ENCODE measurements around the gene MFN2. TPM values are rescaled to one million over a fixed set of nuclear protein-coding genes. Genes with fewer than 3 reads are reported as not detected.

MFN2 gene
- total and polyA plus RNA-seq, 9 of the 15 experiments (the other 6 are each of a cell fraction or from before 2014, with no cell fraction given): 10.5 to 158 (median 87.1) TPM

GRCh38 chr1:11934302-11935056 is 45.8 kb upstream of the MFN2 start, which contains the start of gene PLOD1 (continued):
- peak; percentile 28; the same call in 1 of the 2 replicates for TF ChIP-seq ZBTB9 (CRISPR knock-in tag; IDR thresholded peaks at IDR 0.05)
- no peak for TF ChIP-seq ERF (CRISPR knock-in tag; IDR thresholded peaks at IDR 0.05)
- no peak for TF ChIP-seq ZNF507 (tag; conservative IDR thresholded peaks at IDR 0.05)
- TF ChIP-seq ZFP91 (CRISPR knock-in tag; IDR thresholded peaks at IDR 0.05): peak; percentile 38; the same call in 1 of the 2 replicates
- TF ChIP-seq KAT8 (IDR thresholded peaks at IDR 0.05; ENCODE audit: low read depth): no peak
- TF ChIP-seq RBM15 (IDR thresholded peaks at IDR 0.05; ENCODE audit: insufficient read depth, low read length): no peak
- no peak for TF ChIP-seq TSC22D4 (tag; IDR thresholded peaks at IDR 0.05)
- no peak for TF ChIP-seq KLF13 (tag; IDR thresholded peaks at IDR 0.05; ENCODE audit: borderline replicate concordance, low read depth)
- no peak for TF ChIP-seq ILF3 (IDR thresholded peaks at IDR 0.05; ENCODE audit: borderline replicate concordance)
- TF ChIP-seq ESRRA (IDR thresholded peaks at IDR 0.05; ENCODE audit: borderline replicate concordance, low read depth): peak; percentile 47; the same call in 1 of the 2 replicates
- no peak; the same call in 1 of the 2 replicates for TF ChIP-seq CBX5 (IDR thresholded peaks at IDR 0.05; ENCODE audit: borderline replicate concordance, low read depth)
- TF ChIP-seq MCM2 (IDR thresholded peaks at IDR 0.05; ENCODE audit: low read depth): no peak
- peak; percentile 82 for TF ChIP-seq NEUROD1 (IDR thresholded peaks at IDR 0.05; ENCODE audit: borderline replicate concordance, low read depth, low read length, partially characterized antibody)
- no peak for TF ChIP-seq ARHGAP35 (IDR thresholded peaks at IDR 0.05; ENCODE audit: partially characterized antibody)
- no peak for TF ChIP-seq ILK (tag; IDR thresholded peaks at IDR 0.05; ENCODE audit: borderline replicate concordance, low read depth)
- no peak; the same call in 1 of the 2 replicates for TF ChIP-seq ZNF584 (CRISPR knock-in tag; IDR thresholded peaks at IDR 0.05; ENCODE audit: low read depth)
- TF ChIP-seq ZC3H11A (IDR thresholded peaks at IDR 0.05; ENCODE audit: low read depth, low read length): no peak
- no peak for TF ChIP-seq ELK1 (CRISPR knock-in tag; IDR thresholded peaks at IDR 0.05)
- no peak for TF ChIP-seq EP300 (IDR thresholded peaks at IDR 0.05; ENCODE audit: low read length)
- no peak for TF ChIP-seq MBD1 (CRISPR knock-in tag; IDR thresholded peaks at IDR 0.05)
- no peak for TF ChIP-seq JUNB (CRISPR knock-in tag; conservative IDR thresholded peaks at IDR 0.05)
- TF ChIP-seq NFIC (IDR thresholded peaks at IDR 0.05): no peak; the same call in 1 of the 2 replicates
- TF ChIP-seq POLR2B (IDR thresholded peaks at IDR 0.05; ENCODE audit: low read depth, partially characterized antibody): peak; percentile 83
